PC-3 (cell line): ENCODE data around the gene ZNF345.

Source experiments
- EZH2phosphoT487 ChIP-seq: fragments of 300-600 bp; sonication (generic); IDR thresholded peaks from 2 replicates; pipeline ENCODE4 v1.6.1; 2018; ENCODE audit warnings: mild to moderate bottlenecking, antibody characterized with exemption, low read length, borderline replicate concordance
- TF ChIP-seq, protein P1 (sequence below): fragments of 300-600 bp; sonication (generic); conservative IDR thresholded peaks from 2 replicates; pipeline ENCODE4 v1.5.1; 2017; ENCODE audit warnings: antibody characterized with exemption, low read depth, mild to moderate bottlenecking, low read length

DNA sequence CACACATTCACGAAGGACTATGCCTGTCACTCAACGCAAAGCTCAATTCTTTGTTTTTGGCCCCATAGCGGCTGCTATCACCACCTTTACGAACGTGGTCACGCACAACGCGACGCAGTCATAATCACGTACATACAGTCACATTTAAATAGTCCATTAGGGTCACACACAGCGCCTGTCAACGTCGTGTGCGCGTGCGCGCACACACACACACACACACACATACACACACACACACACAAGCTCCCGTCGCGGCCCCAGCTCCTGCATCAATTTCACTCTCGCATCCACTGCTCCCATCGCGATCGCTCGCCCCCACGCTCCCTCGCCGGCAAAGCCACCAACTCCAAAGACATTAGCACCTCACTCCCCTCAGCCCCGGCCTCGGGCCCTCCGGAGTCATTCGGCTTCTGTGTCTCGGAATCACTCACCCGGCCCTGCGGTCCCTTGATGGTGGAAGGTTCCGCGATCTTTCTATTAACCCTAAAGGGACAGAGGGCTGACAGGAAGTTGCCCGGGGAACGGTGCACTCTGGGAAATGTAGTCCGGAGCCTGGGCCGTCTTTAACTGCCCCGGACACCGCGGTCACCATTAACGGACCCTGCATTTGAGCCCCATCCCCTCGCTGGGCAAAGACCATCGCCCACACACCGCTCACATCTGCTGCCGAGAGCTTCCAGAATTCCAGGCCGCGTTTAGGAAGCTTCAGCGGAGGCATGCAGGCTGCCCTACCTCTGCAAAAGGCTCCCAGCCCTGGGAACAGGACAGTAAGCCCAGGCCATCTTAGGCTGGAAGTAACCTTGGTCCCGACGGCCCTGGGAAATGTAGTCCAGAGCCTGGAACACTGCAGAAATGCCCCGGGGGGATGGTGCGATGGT, 12.5 kb upstream of the ZNF345 start, which contains the start of gene ZNF790:
- TF ChIP-seq, protein P1, sequence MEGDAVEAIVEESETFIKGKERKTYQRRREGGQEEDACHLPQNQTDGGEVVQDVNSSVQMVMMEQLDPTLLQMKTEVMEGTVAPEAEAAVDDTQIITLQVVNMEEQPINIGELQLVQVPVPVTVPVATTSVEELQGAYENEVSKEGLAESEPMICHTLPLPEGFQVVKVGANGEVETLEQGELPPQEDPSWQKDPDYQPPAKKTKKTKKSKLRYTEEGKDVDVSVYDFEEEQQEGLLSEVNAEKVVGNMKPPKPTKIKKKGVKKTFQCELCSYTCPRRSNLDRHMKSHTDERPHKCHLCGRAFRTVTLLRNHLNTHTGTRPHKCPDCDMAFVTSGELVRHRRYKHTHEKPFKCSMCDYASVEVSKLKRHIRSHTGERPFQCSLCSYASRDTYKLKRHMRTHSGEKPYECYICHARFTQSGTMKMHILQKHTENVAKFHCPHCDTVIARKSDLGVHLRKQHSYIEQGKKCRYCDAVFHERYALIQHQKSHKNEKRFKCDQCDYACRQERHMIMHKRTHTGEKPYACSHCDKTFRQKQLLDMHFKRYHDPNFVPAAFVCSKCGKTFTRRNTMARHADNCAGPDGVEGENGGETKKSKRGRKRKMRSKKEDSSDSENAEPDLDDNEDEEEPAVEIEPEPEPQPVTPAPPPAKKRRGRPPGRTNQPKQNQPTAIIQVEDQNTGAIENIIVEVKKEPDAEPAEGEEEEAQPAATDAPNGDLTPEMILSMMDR: no peak
- no peak for TF ChIP-seq EZH2phosphoT487
